Measurements from ENCODE around the gene HCN3.
"Not testable (repeated sequence)": the region's sequence is repeated elsewhere in the genome, so short reads cannot be mapped to it uniquely, and the experiment has no call there.

Gene HCN3

DNA sequence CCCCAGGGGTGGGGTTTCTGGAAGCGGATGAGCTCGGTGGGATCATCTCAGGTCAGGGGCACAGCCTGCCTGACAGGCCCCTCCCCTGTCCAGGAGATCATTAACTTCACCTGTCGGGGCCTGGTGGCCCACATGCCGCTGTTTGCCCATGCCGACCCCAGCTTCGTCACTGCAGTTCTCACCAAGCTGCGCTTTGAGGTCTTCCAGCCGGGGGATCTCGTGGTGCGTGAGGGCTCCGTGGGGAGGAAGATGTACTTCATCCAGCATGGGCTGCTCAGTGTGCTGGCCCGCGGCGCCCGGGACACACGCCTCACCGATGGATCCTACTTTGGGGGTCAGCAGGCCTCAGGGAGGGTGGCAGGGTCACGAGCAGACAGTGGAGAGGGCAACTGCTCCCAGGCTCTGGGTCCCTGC lies 8.4 kb downstream of the HCN3 start:
- no peak for DNase-seq

DNA sequence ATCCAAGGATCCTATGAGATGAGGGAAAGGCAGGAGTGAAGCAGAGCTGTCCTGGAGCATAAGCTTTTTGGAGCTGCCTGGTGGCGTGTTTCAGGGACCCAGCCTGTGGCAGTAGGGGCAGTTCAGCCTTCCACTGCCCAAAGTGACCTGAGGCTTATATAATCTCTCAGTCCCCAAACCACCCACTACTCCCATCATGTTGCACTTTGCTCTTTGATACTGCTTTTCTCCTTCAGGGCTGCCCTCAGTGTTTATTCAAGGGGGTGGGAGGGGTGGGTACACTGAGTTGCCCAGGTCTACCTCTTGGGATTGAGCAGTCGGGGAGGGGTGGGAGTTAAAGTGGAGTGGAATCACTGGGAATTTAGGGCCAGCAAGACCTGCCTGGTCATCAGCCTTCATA lies 9.3 kb downstream of the HCN3 start:
- DNase-seq, result no peak

DNA sequence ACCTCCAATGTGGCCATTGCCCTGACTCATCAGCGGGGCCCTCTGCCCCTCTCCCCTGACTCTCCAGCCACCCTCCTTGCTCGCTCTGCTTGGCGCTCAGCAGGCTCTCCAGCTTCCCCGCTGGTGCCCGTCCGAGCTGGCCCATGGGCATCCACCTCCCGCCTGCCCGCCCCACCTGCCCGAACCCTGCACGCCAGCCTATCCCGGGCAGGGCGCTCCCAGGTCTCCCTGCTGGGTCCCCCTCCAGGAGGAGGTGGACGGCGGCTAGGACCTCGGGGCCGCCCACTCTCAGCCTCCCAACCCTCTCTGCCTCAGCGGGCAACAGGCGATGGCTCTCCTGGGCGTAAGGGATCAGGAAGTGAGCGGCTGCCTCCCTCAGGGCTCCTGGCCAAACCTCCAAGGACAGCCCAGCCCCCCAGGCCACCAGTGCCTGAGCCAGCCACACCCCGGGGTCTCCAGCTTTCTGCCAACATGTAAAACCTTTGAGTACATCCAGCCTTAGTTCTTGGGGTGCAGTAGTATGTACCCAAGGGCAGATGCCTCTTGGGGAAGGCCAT lies 10.8 kb downstream of the HCN3 start:
- DNase-seq, result no peak

DNA sequence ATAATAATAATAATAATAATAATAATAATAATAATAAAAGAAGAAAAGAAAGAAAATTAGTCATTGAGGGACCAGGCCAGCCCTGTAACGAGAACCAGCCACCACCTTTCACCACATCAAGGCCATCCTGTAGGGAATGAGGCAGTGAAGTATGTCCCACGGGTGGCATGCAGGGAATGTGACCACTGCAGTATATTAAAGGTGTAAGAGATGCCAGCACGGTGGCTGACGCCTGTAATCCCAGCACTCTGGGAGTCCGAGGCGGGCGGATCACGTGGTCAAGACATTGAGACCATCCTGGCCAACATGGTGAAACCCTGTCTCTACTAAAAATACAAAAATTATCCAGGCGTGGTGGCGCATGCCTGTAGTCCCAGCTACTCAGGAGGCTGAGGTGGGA lies 13.7 kb downstream of the HCN3 start:
- not testable (repeated sequence) for DNase-seq

DNA sequence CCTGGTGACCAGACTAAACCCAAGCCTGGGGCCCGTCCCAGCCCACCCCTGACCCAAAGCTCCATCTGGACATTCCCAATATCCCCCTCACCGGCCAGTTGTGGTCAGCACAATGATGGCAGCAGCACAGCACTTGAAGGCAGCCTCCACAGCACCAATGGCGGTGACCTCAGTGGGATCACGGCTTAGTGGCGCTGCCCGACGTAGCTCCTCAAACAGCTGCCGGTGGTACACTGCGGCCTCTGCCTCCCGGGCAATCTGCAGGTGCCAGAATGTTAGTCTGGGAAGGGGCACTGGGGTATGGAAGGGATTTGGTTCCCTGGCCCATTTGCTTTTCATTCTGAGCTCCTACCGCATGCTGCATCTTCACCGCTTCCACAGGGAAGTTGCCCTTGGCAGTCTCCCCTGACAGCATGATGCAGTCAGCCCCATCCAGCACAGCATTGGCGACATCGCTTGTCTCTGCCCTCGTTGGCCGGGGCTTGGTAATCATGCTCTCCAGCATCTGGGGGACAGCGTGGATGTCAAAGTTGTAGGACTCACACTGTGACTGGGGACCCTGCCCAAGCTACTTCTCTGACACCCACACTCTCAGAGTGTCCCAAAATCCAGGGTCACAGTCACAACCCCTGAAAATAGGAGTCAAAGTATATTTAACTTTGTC lies 16.0 kb downstream of the HCN3 start:
- no peak for DNase-seq

DNA sequence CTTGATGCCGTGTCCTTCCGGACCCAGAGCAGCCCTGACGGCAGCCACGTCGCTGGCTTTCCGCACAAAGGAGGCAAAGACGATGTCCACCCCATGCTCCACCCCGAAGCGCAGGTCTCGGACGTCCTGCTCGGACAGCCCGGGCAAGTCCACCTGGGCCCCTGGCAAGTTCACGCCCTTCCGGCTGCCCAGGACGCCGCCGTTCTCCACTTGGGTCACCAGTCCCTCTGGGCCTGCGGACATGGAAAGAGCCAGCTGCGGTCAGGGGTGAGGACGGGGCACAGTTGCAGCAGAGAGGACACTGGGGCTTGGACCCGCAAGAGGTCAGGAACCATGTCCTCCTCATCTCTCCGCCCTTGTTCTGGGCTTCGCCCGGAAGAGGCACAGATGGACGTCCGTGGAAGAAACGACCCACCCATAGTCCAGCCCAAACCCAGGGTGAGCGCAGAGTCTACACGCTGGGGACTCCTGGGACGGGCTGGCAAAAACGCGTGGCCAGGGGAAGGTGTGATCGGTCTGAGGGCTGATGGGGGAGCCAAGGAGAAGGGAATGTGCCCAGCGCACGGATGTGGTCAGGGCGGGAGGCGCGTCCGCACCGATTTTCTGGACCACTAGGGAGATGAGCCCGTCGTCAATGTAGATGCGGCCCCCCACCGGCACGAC lies 17.4 kb downstream of the HCN3 start:
- DNase-seq, result no peak

DNA sequence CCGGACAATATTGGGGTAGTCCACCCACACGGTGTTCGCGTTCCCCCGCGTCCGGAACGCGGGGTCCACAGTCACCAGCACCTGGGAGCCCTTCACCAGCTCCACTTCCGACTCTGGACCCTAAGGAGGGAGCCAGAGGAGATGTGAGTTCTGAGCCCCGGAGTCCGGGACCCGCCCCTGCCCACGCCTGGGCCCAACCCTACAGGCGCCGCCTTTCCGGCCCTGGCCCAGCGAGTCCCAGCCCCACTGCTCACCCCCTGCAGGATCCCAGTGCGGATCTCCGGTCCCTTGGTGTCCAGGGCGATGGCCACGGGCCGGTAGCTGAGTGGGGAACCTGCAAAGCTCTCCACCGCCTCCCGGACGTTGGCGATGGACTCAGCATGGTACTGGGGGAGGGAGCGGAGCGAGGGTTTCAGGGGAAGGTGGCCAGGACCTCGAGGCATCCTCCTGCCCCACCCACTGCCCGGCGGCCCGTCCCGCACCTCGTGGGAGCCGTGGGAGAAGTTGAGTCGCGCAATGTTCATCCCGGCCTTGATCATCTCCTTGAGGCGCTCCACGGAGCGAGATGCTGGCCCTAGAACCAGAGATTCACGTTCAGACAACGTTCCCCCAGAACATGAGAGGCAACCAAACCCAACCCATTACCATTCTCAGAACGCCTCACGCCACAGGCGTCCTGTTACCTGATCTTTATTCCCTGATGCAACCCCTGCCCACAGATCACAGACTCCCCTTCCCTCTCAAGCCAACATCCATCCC lies 18.1 kb downstream of the HCN3 start:
- no peak for DNase-seq

DNA sequence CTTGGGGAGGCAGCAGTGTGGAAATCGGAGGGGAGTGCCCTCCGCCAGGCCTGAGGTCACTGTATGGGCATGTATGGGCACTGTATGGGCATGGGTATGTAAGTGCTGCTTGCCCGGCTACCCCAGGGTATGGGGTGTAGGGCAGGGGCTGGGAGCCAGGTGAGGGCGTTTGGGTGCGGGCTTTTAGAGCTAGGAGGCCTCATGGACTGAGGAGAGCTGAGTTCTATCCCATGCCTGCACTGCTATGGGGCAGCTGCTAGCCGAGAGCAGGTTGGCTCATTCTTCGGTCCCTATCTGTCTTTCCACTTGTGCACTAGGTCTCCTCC lies 18.6 kb downstream of the HCN3 start:
- DNase-seq, result no peak

DNA sequence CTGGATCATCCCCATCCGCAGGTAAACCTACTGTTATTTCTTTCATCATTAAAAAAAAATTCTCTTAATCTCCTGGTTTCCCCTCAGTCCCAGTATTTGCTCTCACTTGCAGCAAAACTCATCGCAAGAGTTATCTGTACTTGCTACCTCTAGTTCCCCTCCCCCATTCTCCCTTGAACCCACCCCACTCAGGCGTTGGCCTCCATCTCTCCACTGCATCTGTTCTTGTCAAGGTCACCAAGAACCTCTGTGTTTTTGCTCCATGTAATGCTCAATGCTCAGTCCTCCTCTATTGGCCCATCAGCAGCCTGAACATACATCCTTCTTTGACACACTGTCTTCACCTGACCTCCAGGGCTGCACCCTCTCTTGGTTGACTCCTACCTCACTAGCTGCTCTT lies 19.4 kb downstream of the HCN3 start:
- DNase-seq, result no peak

DNA sequence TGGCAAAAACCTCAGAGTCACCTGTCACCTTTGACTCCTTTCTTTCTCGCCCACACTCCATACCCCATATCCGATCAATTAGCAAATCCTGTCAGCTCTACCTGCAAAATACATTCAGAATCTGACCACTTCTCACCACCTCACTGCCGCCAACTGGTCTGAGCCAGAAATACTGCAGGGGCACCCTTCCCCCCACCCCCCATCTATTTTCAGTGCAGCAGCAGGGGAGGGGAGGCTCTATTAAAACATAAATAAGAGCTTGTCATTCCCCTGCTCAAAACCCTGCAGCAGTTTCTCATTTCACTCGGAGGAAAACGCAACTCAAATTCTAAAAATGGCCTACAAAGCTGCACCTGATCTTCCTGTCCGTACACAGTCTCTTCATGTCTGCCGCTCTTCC lies 20.1 kb downstream of the HCN3 start:
- no peak for DNase-seq

DNA sequence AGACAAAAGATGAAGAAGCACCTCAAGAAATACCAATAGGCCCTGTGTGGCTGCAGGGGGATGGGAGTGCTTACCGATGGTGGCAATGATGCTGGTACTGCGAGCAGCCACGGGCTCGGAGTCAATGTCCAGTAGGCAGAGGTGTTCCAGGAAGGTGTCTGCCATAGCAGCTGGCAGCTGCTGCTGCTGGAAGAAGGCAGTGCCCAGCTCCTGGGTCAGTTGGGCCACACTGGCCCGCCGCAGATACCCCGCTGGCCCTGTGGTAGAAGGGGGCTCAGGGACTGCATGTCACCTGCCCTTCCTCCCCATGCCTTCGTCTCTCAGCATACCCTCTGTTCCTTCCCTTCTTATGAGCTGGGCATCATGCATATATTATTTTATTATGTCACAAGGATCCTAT lies 22.8 kb downstream of the HCN3 start:
- no peak for DNase-seq

DNA sequence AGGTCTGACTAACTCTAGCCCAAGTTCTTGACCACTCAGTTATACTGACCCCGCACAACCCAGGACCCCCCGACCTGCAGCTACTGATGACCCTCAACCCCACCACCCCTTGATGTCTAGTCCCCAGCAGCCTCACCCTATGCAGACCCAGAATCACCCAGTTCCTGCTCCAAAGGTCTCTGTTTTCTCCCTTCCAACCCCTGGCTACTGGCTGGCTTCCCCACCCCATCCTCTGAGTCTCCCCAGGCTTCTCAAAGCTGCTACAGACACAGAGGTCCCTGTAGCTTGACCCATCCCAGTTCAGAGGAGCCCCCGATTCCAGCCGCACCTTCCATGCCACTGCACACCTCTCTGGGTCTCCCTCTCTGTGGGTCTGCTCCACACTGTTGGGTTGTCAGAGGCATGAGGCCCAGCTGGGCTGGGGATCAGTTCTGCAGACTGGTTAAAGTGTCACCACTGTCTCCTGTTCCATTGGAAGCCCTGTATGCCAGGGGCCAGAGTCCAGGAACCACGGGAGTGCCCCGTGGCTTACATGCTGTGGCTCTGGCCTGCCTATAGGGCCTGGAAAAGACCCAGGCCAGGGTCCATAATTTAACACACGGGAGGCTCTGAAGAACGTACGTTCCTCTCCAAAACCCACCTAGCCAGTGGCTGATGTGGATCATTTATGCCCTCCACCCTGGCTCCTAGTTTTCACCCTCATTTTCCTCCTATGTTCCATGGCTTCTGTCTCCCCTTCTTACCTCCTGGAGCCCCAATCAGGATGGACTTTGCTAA lies 23.5 kb downstream of the HCN3 start:
- DNase-seq, result no peak

DNA sequence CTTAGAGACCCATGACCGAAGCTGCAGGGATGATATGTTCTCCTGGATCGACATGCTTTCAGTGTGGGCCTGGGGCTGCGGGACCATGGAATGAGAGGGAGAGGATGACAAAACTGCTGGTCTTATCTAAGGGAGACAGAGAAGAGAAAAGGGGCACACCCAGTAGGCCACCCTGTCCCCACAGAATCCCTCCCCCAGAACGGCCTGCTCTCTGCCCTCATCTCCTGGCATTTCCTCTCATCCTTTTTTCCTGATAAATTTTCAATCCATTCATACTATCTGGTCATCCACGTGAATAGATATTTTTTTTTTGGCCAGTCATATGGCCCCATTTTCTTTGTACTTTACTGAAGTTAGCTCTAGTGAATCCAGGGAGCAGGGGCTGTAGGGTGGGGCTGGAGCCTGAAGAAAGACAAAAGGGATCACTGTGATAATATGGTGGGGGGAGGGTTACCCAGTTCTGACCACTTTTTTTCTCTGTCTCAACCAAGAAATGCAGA lies 24.1 kb downstream of the HCN3 start, which contains the start of gene PKLR:
PKLR (minus strand) TSS at position 97 of the 500 bp plus-strand sequence; CDS start at position 54, 43 bp downstream.
- no peak for DNase-seq

DNA sequence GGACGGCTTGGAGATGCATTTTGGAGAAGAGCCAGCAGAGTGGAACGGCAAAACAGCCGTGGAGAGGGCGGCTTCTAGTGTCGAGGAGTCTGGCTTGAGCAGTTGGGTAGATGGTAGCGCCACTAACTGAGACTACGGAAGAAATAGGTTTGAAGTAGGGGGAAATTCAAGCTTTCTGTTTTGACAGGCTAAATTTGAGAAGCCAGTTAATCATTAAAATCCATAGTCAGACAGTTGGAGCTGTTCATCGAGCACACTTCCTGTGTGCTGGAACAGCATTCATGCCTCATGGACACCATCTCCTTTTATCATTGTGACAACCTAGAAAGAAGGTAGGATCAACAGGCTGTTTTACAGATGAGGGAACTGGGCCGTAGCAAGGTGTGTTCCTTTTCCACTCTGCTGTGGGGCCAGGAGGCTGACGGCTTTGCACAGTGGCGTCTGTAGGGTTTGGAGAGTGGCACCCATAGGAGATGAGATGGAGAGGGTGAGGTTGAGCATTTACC lies 27.3 kb downstream of the HCN3 start:
- DNase-seq, result no peak

DNA sequence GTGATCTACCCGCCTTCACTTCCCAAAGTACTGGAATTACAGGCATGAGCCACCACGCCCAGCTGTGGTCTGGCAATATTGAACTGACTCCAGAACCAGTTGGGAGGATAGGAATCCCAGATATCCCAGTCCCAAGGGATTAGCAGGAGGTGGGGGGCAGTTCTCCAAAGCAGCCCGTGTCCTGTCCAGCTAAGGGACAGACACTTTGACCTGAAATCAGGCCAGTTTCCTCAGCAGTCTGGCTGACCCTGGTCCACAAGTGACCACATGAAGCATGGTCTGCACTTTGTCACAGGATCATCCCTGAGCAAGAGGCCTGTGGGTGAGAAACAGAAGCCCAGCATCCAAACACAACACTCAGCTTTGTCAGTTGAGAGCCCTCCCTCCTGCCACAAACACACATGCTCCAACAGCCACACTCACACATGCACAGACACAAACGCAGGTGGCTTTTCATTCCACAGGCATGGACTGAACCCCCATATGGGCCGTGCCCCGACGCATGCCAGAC lies 28.7 kb downstream of the HCN3 start:
- no peak for DNase-seq

DNA sequence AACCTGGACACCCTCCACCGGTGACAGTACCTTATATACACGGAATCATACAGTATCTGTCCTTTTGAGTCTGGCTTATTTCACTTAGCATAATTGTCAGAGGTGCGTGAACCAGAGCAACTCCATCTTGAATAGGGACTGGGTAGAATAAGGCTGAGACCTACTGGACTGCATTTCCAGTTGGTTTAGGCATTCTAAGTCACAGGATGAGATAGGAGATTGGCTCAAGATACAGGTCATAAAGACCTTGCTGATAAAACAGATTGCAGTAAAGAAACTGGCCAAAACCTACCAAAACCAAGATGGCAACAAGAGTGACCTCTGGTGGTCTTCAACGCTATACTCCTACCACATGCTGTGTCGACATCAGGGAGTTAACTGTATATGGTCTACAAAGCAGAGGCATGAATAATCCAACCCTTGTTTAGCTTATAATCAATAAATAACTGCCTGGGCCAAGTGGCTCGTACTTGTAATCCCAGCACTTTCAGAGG lies 30.0 kb downstream of the HCN3 start:
- no peak for DNase-seq

DNA sequence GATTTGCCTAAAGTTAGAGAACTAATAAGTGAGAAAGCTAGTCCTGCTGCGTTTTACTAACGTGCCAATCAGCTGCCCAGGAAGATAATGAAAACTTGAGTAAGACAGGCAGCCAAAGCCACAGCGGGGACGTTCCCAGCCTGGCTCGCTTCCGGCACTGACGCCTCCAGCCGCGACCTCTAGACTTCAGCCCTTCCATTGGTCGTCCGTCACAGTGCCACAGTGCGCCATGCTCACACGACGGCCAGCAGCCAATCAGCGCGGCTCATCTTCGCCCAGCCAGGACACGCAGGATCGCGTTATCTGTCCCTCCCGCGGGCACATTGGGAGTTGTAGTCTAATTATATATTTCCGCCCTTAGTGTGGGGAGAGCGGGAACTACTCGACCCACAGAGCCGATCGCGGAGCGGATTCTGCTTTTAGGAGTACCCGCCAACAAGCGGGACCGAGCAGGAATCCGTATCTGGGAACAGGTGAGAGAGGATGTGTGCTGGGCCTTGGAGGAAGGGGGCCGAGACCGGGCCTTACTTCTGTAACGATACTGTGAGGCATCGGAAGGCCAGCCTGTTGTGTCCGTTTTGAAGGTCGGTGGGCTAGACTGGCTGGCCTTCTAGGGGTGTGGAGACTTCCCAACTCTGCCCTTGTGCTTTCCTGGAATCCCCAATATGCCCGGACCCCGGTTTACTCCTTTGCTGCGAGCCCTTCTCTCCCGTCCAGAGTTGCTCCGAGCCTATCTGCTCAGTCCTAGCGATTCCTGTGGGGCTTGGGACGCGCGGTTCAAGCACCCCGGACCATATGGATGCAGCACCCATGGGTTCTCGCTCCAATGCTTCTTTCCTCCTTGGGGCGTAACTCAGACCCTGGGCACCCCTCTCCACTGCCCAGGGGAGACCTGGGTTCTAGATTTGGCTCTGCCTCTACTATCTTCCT lies 31.5 kb downstream of the HCN3 start, which contains the start of gene FDPS:
FDPS (plus strand) TSS at position 374 of the 930 bp plus-strand sequence. CDS start 924 bp downstream, outside the sequence.
- DNase-seq, result peak; percentile 96

DNA sequence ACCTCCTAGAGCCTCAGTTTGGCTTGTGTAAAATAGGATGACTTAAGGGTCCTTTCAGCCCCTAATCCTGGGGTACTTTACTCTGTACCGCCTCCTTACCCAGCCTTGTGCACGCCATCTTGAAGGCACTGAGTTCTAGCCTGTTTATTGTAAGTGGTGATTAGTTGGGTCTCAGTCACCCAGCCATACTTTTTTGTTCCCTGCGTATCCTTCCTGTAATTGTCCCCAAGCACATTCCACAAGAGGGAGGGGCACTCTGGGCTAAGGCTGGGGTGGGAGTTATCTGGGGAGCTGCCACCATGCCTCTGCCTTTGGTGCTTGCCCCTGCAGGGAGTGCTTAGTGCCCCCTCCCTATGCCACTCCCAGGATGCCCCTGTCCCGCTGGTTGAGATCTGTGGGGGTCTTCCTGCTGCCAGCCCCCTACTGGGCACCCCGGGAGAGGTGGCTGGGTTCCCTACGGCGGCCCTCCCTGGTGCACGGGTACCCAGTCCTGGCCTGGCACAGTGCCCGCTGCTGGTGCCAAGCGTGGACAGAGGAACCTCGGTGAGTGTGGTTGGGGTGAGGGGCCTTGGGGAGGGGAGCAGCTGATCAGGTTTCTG lies 32.3 kb downstream of the HCN3 start:
- no peak for DNase-seq

DNA sequence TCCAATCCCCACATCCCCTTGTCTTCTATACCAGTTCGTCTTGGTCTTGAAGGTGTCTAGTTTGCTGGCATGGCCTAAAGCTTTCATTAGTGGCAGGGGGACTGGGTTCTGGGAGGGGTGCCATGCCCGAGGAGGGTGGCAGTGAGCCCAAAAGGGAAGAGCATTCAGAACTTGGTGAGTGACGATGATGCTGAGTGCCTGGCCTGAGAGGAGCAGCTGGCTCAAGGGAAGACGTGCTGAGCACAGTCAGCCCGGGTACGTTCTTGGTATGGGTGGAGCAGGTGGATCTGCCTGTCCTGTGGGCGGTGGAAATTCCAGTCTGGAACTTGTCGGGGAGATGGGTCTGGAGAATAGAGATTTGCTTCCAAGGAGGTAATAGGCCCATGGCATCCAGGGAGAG lies 36.0 kb downstream of the HCN3 start:
- no peak for DNase-seq

DNA sequence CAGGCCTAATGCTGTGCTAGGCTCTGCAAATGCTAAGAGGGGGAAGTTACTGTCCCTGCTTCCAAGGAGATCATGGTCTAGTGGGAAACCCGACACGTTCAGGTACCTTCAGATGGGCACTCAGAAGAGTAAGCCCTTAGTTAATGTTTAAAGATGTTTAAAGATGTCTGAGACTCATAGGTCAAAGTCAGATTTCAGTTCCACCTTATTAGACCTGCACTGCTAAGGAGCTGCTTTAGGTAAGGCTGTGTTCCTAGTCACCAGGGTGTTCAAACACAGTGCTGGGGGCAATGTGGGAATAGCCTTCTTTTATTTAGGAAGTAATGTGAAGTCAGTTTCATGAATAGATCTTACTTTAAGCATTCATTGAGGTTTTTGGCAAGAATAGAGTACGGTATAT lies 39.7 kb downstream of the HCN3 start:
- no peak for DNase-seq

DNA sequence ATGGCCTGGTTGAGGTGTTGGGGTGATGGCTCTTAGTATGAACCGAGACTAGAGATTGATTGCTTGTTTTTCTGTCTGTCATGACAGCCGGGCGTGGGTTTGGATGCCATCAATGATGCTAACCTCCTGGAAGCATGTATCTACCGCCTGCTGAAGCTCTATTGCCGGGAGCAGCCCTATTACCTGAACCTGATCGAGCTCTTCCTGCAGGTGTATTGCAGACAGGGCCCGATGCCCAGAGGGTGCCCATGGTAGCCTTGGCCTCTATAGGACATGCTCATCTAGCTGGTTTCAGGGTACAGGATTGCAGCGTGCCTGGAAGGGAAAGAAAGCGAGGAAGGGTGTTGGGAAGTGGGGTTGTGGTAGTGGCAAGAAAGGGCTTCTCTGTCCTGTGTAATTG lies 40.8 kb downstream of the HCN3 start:
- no peak for DNase-seq

All from activated CD4-positive, alpha-beta T cell treated with anti-CD3 and anti-CD28 coated beads, Interleukin-2, amount 50 U/mL, for 1 hour (primary cell).